Measurements from ENCODE around the gene UBE2A. TPM values are rescaled to one million over a fixed set of nuclear protein-coding genes. Genes with fewer than 3 reads are reported as not detected.

The UBE2A gene
- 10 to 100 TPM; 49.1 to 52.6 TPM for total RNA-seq
- long read RNA-seq, transcript UBE2A-202 (6 exons, 1,874 nt): major isoform, 20 of 30 reads
- long read RNA-seq, partial matches to known transcripts: 1 of 30 reads
- long read RNA-seq, other reads (novel, unspliced or antisense): 3 of 30 reads

DNA sequence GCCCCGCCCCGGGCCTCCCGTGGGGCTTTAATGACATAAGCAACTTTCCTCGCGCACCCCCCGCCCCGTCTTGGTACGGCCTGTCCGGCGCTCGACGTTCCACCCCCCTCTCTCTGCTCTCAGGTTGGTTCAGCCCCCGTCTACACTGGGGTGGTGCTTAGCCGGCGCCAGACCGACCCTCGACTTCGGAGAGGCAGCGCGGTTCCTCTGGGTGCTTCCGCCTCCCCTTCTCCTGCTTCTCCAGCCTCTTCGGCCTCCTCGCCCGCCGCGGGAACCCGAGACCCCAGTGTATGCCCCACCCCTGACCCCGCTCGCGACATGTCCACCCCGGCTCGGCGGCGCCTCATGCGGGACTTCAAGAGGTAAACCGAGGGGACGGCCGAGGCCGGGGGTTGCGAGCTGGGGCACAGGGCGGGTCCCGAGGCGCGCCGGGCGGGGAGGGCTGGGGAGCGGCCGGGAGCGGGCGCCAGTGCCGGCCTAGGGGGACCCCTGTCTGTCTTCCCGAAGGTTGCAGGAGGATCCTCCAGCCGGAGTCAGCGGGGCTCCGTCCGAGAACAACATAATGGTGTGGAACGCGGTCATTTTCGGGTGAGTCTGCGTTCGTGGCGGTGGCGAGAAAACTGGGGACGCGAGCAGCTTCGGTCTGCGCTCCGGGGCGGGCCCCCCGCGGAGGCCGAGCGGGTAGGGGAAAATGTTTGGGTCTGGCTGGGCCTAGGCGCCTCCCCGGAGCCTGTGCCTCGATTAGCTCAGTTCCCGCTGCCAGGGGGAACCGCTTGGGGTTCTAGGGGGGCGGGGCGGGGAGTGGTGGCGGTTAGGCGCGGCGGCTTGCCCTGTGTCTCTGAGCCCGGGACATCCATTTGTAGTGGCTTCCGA is at the start of gene UBE2A:
Gene UBE2A (plus strand): TSS at position 170 of the 873 bp plus-strand sequence. CDS start 149 bp downstream, at position 319.
- intact Hi-C loops (cut with DNase I): no loop called here
- peak; percentile 93 to 97 for ATAC-seq
- DNase-seq: peak; percentile 92

DNA sequence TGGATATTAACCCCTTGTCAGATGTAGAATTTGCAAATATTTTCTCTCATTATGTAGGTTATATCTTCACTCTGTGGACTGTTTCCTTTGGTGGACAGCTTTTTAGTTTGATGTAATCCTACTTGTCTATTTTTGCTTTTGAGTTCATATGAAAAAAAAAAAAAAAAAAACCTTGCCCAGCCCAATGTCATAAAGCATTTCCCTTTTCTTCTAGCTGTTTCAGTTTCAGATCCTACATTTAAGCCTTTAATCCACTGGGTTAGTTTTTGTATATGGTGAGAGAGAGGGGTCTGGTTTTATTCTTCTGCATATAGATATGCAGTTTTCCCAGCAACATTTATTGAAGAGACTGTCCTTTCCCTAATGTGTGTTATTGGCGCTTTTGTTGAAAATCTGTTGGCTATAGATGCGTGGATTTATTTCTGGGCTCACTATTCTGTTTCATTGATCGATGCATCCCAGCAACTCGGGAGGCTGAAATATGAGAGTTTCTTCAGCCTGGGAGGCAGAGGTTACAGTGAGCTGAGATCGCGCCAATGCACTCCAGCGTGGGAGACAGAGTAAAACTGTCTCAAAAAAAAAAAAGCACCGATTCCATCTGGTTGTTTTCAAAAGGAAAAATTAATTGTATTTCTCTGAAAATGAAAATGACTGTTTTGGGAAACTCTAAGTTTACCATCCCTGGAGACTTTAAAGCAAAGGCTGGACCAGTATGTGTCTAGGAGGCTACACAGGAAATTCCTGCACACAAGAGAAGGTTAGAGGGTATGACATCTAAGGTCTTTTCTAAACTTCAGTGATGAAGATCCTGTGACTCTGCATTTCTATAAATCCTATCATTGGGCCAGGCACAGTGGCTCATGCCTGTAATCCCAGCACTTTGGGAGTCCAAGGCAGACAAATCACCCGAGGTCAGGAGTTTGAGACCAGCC is 44.8 kb upstream of the UBE2A start:
- intact Hi-C loops (cut with DNase I): no loop called here
- ATAC-seq (peak in 1 of 2 donors; percentile 41), DNase-seq (no peak)

DNA sequence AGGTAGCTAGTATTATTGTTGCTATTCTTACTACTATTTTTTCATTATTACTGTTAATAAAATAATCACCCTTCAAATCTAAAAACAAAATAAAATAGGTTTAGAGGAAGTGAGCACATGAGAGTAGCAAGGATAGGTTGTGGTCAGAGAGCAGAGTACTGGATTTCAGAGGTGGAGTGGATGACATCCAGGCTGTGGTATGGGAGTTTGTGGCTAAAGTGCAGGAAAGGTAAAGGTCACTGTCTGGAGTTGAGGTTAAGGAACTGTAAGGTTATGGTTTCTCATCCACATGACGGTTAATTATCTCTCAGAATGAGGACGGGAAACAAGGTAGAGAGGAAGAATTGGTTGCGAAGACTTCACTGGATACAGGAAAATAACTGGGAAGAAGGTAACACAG is 36.9 kb upstream of the UBE2A start:
- DNase-seq: no peak
- intact Hi-C loops (cut with DNase I): no loop called here
- ATAC-seq: no peak

DNA sequence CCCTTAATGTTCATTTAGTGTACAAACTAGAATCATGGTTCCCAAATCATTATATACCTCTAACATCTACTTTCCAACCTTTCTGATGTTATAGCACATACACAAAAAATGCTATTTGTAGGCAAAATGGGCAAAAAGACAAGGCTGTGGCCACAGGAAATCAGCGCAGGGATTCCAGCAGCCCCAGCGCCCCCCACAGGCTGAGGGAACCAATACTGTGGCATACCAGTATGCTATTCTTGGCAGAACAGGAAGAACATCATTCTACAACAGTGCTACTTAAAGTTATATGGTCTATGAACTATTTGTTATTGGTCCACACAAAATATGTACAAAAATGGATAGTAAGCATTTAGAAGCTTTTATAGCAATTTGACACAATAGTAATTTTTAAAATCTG is 34.5 kb upstream of the UBE2A start:
- no peak for ATAC-seq
- intact Hi-C loops (cut with DNase I): no loop called here
- no peak for DNase-seq

DNA sequence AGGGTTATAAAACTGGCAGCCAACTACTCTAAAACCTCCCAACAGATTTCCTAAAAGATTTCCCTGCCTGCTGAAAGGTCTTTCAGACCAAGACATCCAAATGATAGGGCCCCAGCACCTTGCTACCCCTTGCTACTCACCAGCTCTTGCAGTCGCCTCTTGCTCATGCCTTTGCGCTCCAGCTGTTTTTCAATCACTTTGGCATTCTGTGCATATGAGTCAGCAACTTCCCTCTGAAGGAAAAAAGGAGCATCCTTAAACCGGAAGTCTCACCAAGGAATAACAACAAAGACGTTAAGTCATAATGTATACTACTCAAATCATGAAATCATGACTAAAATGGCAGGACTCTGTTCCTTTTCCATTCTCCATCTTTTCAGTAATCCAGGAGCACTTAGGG is 33.2 kb upstream of the UBE2A start:
- no peak for ATAC-seq
- intact Hi-C loops (cut with DNase I): no loop called here

DNA sequence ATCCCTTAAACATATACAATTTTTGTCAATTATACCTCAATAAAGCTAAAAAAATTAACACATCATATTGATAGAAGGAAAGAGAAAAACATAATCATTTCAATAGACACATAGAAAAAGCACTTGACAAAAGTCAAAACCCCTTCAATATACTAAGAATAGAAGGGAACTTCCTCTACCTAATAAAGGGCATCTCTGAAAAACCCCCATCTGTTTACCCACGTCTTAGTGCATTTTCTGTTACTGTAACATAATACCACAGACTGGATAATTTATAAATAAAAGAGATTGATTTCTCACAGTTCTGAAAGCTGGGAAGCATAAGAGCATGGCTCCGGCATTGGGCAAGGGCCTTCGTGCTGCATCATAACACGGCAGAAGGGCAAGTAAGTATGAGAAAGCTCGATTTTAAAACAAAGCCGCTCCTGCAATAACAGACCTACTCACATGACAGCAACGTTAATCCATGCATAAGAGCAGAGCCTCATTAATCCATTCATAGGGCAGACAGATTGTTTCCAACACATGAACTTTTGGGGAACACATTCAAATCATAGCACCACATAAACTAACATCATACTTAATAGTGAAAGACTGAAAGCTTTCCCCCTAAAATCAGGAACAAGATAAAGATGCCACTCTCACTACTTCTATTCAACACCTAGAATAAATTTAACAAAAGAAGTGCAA is 24.9 kb upstream of the UBE2A start:
- intact Hi-C loops (cut with DNase I): no loop called here

More for the DNA sequence above, 33.2 kb upstream of the UBE2A start:
- no peak for DNase-seq

DNA sequence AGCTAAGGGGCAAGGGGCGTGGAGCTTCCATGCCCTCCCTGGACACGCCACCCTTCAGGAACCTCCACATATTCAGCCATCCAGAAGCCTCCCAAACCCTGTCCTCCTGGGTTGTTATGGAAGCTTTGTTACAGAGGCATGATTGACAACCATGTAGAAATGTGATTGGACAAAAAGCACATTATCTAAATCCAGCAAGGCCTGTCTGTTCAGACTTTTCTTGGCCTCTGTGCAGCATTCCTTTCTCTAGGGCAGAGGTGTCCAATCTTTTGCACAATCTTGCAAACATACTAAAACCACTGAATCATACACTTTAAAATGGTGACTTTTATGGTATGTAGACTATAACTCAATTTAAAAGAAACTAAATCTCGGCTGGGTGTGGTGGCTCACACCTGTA is 21.9 kb upstream of the UBE2A start:
- DNase-seq (no peak), ATAC-seq (no peak)
- intact Hi-C loops (cut with DNase I): no loop called here

More for the DNA sequence above, 24.9 kb upstream of the UBE2A start:
- DNase-seq (no peak), ATAC-seq (no peak)

DNA sequence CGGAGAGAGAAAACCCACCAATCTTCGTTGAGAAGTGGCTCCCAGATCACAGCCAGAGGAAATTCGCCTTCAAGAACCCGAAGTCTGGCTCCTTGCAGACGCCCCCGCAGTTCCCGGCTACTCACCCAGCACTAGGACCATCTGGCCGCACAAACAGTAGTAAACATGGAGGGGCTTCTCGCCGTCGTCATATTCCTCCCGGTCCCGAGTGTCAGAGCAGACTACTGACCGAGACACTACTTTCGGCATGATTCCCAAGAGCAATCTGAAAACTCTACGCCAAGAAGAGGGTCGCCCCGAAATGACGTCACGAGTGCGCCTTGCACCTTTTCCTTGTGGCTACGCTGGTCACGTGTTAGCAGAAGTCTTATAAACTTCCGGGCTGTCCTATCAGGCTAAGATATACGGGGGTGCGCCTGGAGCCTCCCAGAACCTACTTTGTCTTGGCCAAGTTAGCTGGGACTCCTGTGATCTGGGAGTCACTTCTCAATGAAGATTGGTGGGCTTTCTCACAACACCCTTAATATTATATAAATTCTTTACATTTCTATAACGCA is 9.2 kb upstream of the UBE2A start, which contains the start of gene STEEP1:
Gene STEEP1 (minus strand): TSS at position 303 of the 557 bp plus-strand sequence. CDS start 54 bp downstream, at position 249.
- ATAC-seq (peak; percentile 98 to 99), DNase-seq (peak; percentile 91)
- intact Hi-C loops (cut with DNase I): loop anchor here in 1 of 2 donors (10.0 kb wide), 1 partner anchor 100 kb away; the partner anchor contains the start of gene SLC25A5

DNA sequence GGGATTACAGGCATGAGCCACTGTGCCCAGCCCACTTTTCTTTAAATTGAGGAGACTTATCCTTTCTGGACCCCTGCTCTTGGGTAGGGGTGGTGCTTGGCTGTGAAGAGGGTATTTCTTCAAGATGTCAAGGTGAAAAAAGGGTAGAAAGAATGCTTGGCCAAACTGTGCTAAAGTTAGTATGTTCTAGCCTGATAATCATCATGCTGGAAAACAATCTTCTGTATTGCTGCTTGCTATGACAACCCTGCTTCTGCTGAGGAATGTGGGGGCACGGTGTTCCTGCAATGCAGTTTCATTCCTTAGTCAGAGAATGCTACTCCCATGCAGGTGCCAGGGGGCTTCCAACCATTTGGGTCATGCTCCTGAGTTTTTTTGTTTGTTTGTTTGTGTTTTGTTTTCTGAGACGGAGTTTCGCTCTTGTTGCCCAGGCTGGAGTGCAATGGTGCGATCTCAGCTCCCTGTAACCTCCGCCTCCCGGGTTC is 4.0 kb upstream of the UBE2A start:
- intact Hi-C loops (cut with DNase I): no loop called here
- DNase-seq: no peak
- no peak for ATAC-seq

DNA sequence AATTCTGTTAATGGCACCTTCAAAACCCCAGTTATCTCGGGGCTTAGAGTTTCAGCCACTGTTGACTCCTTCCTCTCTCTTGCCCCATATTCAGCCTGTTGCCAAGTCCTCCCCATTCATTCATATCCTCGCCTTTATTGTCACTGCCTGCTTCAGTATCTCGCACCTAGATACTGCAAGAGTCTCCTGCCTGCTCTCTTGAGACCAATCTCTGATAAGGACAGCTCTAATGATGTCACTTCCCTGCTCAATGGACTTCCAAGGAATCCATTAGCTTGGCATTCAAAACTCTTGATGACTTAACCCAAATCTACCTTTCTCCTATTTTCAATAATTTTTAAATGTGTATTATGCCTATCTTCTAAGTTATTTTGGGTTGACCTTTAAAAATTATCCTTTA is 1.1 kb upstream of the UBE2A start:
- ATAC-seq (no peak), DNase-seq (no peak)
- intact Hi-C loops (cut with DNase I): loop anchor here in 1 of 2 donors (2.0 kb wide), 1 partner anchor 58 kb away; no protein-coding TSS in a partner anchor

DNA sequence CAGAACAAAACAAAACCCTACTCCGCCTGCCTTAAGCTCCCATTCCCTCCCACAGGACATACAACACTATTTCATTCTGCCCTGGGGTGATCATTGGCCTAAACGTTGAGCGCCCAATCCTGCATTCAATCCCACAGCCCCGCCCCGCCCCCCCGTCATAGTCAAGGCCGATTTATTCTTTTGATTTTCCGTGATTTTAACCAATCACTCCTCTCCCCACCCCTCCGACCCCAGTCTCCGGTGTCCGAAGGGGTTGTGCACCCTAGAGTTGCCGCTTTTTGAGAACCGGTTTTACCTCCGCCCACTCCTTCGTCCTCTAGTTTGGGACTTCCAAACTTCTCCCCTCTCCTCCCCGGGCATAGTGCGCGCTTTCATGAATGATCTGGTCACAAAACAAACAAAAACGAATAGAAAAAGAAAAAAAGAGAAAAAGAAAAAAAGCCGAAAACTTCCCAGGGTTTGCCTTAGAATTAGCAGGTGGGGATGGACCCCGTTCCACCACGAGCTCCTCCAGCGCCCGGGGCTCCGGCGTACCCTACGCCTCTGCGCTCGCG is 446 bp upstream of the UBE2A start:
- ATAC-seq (peak; percentile 27 to 33), DNase-seq (peak; percentile 30)
- intact Hi-C loops (cut with DNase I): loop anchor here in 1 of 2 donors (2.0 kb wide), 1 partner anchor 59 kb away; no protein-coding TSS in a partner anchor

DNA sequence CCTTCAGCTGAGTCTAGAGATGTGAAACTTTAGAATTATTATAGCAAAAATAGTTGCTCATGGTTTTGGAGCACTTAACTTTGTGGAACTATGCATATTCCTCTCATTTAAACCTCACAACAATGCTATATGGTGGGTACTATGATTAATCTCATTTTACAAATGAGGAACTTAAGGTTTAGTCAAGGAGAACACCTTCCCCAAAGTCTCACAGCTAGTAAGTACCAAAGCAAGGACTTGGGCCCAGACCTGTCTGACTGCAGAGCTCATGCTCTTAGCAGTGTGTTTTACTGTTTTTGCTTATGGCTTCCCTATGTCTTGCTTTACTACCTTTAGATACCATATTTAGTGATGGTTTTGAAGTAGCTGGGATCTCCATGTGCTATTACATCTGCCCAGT is 5.1 kb downstream of the UBE2A start:
- intact Hi-C loops (cut with DNase I): no loop called here
- DNase-seq (no peak), ATAC-seq (no peak)

DNA sequence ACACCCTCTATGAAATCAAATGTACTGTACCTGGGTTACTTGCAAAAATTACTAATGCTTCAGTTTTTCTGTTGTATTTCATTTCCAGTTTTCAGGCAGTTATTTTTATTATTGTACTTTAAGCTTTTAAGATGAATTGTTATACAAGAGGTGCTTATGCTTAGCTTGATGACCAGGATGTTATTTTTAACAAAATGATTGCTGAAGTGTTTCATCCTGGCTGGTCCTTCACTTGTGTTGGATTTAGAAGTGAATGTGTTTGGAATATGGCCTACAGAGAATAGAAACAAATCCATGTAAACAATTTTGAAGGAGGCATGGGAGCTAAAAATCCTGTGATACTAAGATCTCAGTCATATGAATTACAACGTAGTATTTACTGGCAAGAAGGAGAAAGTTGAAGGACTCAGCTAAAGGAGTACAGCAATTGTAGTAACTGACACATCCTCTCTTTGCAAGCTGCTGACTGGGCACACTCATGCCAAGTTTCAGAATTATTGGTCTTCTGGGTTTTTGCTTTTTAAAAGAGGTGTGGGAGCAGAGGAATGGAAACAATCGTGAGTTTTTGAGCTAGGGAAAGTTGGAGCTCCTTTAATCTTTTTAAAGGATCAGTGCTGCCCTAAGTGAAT is 9.2 kb downstream of the UBE2A start:
- DNase-seq (no peak), ATAC-seq (peak in 1 of 2 donors; percentile 65)
- intact Hi-C loops (cut with DNase I): no loop called here

DNA sequence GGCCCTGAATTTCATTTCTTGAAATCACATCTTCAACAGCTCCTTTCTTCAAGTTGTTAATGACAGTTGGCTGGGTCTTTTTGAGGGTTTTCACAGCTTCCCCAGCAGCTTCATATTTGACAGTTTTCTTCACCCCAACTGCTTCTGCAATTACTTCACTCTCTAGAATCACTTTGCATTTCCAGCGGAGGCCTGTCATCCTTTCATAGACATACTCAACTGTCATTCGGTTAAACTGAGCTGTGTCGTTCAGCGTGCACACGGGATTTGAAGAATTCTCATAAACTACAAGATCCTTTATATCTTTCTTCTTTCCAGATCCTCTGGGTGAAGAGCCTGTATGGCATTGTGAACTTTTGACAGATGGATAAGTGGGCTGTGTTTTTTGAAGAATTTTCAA is 15.4 kb downstream of the UBE2A start:
- DNase-seq: no peak
- intact Hi-C loops (cut with DNase I): no loop called here
- no peak for ATAC-seq

DNA sequence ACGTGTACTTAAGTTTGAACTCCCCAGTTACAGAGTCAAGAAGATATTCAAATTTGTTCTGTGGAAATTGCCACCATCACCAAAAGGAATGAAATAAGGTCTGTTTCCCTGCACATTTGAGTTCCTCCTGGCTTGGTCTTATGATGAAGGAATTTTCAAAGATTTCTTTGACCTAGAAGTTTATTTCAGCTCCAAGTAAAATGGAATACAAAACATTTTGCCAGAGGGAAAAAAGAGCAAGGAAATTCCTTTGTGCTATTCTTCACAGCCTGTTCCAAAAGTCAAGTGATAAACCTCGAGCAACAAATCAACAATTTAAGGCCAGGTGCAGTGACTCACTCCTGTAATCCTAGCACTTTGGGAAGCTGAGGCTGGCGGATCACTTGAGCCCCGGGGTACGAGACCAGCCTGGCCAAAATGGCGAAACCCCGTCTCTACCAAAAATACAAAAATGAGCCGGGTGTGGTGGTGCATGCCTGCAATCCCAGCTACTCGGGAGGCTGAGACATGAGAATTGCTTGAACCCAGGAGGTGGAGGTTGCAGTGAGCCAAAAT is 28.4 kb downstream of the UBE2A start:
- intact Hi-C loops (cut with DNase I): loop anchor here in 1 of 2 donors (10.0 kb wide), 1 partner anchor 88 kb away; no protein-coding TSS in a partner anchor
- DNase-seq: no peak
- ATAC-seq: no peak

DNA sequence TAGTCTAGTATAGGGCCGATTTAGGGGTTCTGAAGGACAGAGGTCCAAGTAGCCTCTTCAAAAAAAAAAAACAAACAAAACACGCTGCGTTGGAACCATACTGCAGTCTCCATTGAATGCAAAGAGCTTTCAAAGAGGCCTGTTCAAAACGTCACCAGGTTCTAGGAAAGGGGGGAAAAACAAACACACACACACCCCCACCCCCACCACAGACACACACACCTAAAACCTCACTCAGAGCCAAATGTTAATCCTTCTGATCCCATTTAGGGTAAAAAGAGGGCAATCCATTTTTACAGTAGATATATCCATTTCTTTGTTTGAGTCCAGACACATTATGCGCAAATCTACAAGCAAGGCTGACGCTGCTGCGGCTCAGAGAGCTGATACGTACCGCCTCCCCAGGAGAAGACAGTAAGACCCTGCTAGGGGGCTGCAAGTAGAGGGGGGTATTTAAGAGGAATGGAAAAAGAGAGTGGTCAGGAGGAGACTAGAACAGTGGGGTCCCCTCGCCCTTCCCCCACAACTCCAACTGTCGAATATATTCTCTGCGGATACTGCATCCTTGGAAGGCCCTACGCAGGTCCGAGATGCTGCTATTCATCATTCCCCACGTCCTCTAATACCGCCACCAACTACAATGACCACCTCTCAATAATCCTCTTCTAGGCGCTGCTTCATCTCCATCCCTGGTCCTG is 30.6 kb downstream of the UBE2A start:
- DNase-seq (no peak), ATAC-seq (no peak)
- intact Hi-C loops (cut with DNase I): loop anchor here in 1 of 2 donors (5.0 to 10.0 kb wide), 2 partner anchors 90 to 127 kb away; no protein-coding TSS in a partner anchor

Measured in left cardiac atrium (tissue), 4 donors.